ACHN (cell line): ENCODE data around the gene WASL.
"Not testable (repeated sequence)": the region's sequence is repeated elsewhere in the genome, so short reads cannot be mapped to it uniquely, and the experiment has no call there.

ENCODE experiments used
- DNase-seq: peaks from one replicate; pipeline ENCODE4 v3.0.0-alpha.2; 2015
- in situ Hi-C: cut with HindIII; loops from 2 replicates; pipeline ENCODE4 v1.10.0; 2017; ENCODE audit warnings: low sequenced_read_pairs, low pct_ligation_motif_present, low pct_unique_long_range_greater_than_20kb

WASL gene

DNA sequence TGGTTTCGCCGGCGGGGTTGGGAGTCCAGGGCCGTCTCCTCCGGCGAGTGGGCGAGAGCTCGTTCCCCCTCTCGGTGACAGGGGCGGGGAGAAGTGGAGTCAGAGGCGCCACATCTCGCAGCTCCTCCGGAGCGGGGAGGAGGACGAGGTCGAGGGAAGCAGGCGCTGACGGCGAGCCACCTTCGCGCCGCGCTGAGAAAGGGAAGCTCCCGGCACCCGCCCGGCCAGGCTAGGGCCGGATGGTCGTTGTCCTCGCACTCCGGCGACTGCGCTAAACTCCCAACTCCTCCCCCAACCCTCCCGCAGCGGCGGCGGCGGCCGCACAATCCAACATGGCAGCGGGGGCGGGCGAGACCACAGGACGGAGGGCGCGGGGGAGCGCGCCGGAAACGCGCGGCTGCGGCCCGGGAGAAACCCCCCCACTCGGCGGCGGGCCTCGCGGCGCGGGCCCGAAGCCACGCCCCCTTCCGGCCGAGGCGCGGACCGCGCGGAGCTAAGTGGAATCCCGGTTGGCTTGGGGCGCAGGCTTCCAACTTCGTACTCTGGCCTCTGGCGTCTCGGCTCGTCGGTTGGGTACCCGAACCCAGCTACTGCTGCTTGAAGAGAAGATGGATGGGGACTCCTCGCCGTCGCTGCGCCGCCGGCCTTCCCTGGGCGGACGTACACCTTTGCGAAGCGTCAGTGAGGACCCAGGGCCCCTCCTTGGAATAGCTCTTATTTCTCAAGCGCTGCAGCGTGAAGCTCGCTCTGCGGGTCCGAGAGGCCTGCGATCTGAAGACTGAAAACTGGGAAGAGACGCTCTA is at the start of gene WASL:
Gene WASL (minus strand): TSS at position 270 of the 803 bp plus-strand sequence. CDS start 269 bp downstream, at position 1.
- peak; percentile 96 for DNase-seq
- in situ Hi-C loops = no loop called here

DNA sequence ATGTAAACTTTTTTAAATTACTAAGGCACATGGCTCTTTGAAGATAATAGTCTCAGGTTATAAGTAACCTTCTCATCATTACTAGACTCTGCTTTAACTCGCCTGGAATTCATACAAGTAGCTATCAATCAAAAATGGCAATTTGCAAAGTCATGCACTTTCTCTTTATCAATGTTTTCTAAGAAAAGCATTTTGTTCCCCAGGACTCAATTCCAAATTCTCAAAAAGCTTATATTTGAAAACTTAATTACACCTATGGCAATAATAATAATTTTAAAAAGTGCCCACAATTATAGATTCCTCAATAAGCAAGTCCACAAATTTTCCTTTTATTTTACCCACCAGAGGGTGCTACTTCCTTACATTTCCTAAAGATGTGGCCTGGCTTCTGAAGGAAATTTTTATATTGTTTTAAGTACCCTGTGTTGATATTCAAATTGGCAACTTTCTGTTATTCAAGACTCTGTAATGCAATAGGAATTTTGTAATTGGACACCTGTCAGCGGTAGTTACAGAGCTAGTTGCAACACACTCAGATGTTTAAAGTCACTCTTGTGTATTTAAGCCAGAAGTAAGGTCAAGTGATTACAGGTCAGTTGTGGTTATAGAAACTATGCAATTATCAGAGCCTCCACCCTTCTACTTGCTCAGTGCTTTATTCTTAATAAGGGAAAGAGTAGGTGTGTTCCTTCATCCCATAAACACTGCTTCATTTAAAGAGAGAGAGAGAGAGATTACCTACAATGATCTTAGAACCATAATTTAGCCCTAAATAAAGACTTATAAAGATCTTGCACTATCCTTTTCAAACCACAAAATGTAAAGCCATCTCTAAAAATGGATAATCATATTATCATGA is 49.1 kb upstream of the WASL start:
- peak; percentile 70 for DNase-seq
- in situ Hi-C loops = no loop called here

DNA sequence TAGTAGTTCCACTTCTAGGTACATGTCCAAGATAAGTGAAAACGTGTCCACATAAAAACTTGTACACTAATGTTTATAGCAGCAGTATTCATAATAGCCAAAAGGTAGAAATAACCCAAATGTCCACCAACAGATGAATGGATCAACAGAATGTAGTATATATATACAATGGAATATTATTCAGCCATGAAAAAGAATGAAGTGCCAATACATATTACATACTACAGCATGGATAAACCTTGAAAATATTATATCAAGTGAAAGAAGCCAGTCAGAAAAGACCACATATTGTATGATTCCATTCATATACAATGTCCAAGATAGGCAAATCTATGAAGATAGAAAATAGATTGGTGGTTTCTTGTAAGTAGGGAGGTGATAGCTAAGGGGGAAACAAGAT is 47.8 kb upstream of the WASL start:
- no peak for DNase-seq
- in situ Hi-C loops = no loop called here

DNA sequence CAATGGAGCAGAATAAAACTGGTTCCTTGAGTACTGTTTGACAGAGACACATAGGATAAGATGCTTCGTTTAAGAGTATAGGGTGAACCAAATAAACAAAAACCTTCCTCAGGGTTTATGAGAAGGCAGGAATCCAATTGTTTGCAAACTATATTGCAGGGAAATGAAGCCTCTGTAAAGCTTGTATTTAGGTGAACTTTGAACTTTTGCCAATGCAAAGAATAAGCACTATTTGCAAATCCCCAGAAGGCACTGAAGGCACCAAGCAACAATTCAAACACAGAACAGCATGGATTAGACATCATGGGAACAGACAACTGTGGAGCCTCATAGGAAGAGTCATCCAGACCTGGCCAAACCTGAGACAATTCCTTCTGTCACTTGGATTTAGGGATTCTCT is 47.1 kb upstream of the WASL start:
- in situ Hi-C loops = no loop called here
- DNase-seq = no peak

DNA sequence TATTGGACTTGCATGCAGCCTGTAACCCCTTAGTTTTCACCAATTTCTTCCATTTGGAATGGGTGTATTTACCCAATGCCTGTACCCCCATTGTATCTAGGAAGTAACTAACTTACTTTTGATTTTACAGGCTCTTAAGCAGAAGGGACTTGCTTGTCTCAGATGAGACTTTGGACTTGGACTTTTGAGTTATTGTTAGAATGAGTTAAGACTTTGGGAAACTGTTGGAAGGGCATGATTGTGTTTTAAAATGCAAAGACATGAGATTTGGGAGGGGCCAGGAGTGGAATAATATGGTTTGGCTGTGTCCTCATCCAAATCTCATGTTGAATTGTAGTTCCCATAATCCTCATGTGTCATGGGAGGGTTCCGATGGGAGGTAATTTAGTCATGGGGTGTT is 46.3 kb upstream of the WASL start:
- DNase-seq, in situ Hi-C loops: not testable (repeated sequence)

DNA sequence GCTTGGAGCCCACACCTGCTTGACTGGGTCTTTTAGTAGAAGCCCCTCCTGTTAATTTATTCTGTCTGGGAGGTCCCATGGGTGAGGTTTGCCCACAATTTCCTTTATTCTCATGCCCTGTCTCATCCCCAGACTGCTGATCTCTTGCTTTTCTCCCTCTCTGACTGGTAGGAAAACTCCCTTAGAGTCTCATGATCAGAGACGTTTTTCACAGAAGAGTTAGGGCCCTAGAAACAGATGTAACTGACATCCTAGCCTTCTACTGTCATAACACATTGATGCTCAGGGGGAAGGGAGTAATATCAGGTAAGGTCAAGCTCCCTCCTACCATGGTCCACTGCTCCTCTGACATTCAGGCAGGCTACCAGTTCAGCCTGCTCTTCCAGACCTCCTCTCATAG is 43.7 kb upstream of the WASL start:
- in situ Hi-C loops = no loop called here
- no peak for DNase-seq

DNA sequence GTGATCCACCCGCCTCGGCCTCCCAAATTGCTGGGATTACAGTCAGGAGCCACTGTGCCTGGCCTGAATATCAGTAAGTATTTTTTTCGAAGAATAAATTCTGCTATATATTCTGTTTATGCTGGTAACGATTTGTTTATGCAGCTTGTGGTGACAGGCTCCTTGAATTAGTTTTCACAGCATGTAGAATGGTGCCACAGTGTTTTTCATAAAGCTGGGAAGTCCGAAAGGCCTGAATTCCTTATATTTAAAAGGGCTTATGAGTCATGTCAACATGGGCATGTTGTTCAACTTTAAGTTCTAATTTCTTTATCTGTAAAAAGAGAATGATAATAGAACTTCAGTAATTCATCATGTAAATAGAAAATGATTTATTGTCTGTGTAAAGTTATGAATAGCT is 42.2 kb upstream of the WASL start:
- in situ Hi-C loops = no loop called here

DNA sequence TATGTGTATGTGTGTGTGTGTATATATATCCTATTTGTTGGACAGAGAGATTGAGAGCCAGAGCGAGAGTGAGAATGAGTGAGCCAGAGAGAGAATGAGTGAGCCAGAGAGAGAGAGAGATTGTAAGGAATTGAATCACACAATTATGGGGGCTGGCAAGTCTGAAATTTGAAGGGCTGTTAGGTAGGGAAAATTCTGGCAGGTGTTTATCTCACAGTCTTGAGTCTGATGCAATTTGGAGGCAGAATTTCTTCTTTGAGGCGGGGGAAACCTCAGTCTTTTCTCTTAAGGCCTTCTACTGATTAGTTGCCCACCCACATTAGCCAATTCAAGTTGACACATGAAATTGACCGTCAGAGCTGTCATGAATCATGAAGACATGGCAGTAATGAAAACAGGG is 41.0 kb upstream of the WASL start:
- in situ Hi-C loops = no loop called here
- no peak for DNase-seq

More for the DNA sequence above, 42.2 kb upstream of the WASL start:
- DNase-seq = no peak

DNA sequence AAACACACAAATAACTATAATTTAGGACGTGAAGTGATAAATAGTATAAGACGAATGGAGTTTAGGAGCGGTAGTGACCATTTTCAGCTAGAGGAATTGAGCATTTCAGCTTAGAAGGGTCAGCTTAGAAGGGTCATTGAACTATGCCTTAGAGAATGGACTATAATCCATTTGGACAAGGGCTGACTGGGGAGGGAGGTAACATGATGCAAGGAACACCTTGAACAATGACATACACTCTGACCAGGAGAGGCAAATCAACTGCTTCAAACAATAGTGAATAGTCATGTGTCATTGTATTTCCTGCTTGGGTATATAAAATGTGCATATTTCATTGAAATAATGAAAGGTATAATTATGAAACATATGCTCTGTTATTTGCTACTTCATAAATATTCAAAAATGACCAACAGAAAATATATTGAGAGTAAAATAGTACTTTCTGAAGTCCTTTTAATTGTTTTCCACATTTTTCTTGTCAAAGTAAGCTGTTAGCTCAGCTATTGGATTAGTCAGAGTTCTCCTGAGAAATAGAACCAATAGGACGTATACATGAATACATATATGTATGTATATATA is 40.5 kb upstream of the WASL start:
- DNase-seq = no peak
- in situ Hi-C loops = no loop called here

DNA sequence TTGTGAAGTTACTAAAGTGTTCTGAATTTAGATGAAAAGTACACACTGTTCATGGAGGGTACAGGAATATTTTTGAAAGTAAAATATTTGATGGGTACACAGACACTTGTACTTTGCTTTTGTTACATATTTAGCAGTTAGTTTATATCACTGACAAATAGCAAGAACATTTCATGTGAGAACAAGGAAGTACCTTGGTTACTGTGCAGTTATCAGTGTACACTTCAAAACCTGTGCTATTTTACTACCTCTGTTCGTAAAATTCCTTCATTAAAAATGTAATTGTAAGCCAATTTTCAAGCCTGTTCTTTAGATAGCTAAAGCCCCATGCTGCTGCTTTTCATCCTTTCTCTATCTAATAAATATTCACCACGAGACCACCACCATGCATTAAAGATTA is 39.8 kb upstream of the WASL start:
- in situ Hi-C loops = no loop called here

DNA sequence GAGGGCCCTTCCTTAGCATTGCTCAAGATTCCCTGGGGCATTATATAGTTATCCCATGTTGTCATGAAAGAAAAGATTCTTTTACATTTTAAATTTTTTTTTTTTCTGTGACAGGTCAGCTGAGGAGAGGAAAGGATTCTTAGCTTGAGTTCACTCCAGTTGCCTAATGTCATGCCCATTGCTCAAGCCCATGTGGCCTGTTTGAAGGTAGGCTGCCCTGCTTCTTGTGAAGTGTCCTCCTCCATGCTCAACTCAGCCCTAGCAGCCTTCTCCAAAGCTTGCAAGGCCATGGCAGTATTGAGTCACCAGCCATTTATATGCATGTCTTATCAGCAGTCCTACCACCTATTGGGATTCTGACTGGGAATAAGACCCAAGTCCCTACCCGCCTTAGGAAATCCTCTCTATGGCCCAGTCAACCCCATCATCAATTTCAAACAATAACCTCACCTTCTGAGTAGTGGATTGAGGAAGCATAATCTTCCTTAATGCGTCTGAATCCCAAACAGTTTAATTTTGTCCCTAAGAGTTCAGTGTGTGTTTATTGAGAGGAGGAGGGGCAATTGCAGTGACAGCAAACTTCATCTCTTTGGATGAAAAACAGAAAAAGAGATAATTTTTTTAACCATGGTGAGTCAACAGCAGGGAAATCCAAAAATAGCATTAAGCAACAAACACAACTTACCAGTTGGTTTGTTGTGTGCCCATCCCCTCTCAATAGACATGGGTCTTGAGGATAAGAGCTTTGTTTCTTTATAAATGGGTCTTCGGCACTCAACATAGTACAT is 38.6 kb upstream of the WASL start:
- in situ Hi-C loops = no loop called here
- DNase-seq = no peak

More for the DNA sequence above, 39.8 kb upstream of the WASL start:
- DNase-seq = no peak

DNA sequence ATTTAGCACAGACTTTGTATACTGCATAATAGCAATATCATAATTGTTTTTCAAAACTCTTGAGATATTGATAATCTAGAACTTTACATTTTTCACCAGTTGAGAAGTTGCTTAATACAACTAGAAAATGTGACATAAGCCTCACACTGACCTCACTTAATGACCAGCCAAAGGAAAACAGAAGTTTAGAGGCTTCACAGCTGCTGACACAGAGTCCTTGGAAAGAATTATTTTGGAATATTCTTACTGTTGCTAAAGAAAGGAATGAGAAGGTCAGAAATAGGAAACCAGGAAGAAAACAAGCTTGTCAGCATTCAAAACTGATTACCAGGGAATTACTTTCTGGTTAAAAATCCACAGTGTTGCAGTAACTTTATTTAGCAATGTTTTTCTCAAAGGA is 35.5 kb upstream of the WASL start:
- no peak for DNase-seq
- in situ Hi-C loops = no loop called here

DNA sequence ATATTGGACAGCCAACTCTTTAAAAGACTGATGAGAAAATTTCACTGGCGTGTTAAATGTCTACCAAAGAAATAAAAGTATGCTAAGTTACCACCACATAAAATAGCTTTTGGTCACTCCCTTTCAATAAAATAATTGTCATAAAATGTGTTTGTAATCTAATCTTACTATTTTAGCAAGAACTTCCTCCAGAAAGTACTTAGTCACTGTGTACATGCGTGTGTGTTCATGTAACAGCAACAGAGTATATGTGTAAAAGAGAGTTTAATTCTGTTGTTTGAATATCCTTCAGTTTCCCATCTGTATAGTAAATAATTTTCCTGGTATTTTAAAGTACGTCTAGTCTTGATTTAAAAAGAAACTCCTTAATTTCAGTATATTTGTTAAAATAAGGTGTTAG is 35.0 kb upstream of the WASL start:
- in situ Hi-C loops = no loop called here

DNA sequence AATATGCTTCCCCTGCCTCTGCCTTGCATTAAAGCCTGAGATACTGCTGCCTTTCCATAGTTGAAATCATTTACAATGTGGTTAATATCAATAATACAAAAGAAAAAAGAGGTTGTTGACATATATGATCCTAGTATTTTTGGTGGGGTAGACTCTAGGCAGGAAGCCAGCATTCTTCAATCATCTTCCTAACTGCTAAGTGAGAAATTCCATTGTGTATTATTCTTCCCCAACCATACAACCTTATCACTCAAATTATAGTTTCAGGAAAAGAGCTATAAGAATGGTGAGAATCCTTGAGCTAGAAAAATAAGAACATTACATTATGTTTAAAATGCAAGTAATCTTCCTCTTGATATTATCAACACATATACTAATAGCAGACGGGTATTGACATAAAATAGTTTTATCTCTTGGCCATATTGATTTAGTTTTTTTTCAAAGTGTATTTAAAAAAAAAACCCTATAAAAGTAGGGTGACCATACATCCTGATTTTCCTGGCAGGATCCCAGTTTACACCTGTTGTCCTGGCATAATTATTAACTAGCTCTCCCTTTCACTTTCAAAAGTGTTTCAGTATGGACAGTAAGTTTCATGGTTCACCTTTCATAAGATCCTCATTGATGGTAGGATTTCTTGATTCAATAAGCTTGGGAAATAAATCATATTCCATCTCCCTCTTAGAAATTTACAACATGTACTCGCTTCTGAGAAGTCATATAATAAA is 33.4 kb upstream of the WASL start:
- DNase-seq = no peak
- in situ Hi-C loops = no loop called here

More for the DNA sequence above, 35.0 kb upstream of the WASL start:
- DNase-seq = no peak

DNA sequence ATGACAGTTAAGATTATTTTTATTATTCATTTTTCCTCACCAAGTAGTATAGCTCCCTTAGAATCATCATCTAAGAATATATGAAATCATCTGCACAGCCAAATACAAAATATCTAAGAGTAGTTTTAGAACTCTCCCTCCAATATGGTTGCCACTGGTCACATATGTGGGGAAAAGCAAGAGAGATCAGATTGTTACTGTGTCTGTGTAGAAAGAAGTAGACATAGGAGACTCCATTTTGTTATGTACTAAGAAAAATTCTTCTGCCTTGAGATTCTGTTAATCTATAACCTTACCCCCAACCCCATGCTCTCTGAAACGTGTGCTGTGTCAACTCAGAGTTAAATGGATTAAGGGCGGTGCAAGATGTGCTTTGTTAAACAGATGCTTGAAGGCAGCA is 31.7 kb upstream of the WASL start:
- DNase-seq, in situ Hi-C loops: not testable (repeated sequence)

DNA sequence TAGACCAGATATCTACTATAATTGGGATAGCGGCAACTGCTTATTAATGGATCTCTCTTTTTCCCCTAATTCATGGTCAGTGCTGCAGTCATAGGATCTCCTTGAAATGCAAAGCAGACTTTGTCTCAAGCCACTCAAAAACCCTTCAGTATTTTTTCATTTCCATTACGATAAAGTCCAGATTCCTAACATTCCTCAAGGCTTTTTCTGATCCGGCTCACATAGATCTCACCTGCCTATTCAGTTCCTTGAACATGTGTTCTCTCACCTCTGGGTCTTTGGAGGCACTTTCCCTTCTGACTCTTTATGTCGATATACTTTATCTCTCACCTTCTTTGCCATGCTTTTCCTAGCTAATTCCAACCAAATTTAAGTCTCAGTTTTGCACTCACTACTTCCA is 25.7 kb upstream of the WASL start:
- no peak for DNase-seq
- in situ Hi-C loops = no loop called here

DNA sequence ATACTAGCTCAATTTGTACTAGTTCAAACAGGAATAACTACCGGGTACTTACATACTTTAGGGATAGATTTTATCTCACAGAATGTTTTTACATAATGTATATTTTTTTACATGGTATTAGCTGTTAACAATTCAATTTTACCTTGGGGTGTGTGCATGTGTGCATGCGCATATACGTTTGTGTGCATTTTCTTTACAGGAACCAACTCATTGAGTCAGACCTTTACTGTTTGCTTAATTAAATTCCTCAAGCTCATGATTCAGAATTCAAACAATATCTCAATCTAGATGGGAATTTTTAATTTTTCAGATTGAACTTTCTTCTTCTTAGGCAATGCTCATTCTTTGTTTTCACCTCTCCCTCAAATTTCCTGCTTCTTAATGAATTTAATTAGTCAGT is 24.7 kb upstream of the WASL start:
- DNase-seq = no peak
- in situ Hi-C loops = no loop called here

DNA sequence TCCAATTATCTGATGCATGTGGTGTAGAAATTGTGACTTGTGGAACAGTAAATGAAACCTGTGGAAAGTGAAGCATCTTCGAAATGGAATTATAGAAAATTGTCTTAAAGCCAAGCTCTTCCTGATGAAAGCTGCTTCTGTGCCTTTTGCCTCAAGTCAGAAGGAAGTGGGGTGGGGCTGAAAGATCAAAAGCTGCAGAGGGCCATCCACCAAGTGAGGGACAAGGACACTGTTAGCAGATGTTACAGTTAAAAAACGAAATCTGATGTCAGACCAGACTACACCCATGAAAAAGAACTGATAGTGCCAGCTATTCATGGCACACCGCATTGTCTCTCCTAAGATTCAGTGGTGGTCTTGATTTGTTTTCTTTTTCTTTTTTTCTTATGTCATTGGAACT is 23.8 kb upstream of the WASL start:
- no peak for DNase-seq
- in situ Hi-C loops = no loop called here
